HepG2 (cell line): Measurements from ENCODE around the gene PLXNA4. TPM values are rescaled to one million over a fixed set of nuclear protein-coding genes. Genes with fewer than 3 reads are reported as not detected.

ENCODE experiments used
- ATAC-seq: fragments of 200-7000 bp; cut with Tn5 transposase; 3 replicates; pipeline ENCODE4 v1.9.1; 2020; ENCODE audit warnings: mild to moderate bottlenecking, moderate library complexity
- BruUV-seq: library from RNA; stranded (reverse); fragments of 400-500 nt; replicated peaks from 2 replicates; lab custom pipeline; 2021; lab: Mats Ljungman, UMichigan
- CTCF ChIA-PET: fragments of 300-600 bp; formaldehyde crosslinking; extraction: SDS; loops from one replicate; lab custom pipeline; 2021; ENCODE audit warnings: low total read pairs, inconsistent platforms, low intra/inter-chr PET ratio; lab: Yijun Ruan, JAX
- POLR2A ChIA-PET: fragments of 350-600 bp; sonication (Branson Sonifier 250); formaldehyde crosslinking; loops from one replicate; lab custom pipeline; 2020; ENCODE audit warnings: antibody characterized with exemption, inconsistent platforms; lab: Yijun Ruan, JAX
- DNase-seq: peaks from one replicate; pipeline ENCODE4 v3.0.0-alpha.2; 2015; ENCODE audit warnings: low spot score
- FAIRE-seq: peaks from 3 replicates; lab custom pipeline; 2011; peaks lifted over from hg19 to GRCh38; lab: Jason Lieb, UNC
- H2AFZ ChIP-seq: one replicate; pipeline ENCODE4 v1.6.1; 2011; ENCODE audit warnings: low read length, inconsistent platforms
- H3K27ac ChIP-seq: fragments of 300-600 bp; 3 replicates; pipeline ENCODE4 v1.8.0; 2011; ENCODE audit warnings: mixed run types, mild to moderate bottlenecking, mixed read lengths, low read length, inconsistent platforms; ENCODE audit not compliant: insufficient read depth; ENCODE audit errors: extremely low read length
- H3K27me3 ChIP-seq, 2 experiments: fragments of 200-600 bp in 1 of 2; 2 replicates in 1 of 2; 3 replicates in 1 of 2; pipeline versions ENCODE4 v1.6.0 to v1.8.0; 2011; ENCODE audit warnings: low read length in 2 of 2, mild to moderate bottlenecking in 2 of 2, moderate library complexity in 2 of 2, inconsistent platforms in 1 of 2; ENCODE audit not compliant: insufficient read depth in 2 of 2, control insufficient read depth in 1 of 2
- H3K36me3 ChIP-seq, 2 experiments: fragments of 200-600 bp in 1 of 2; replicated peaks in 1 of 2; 2 replicates in 1 of 2; 3 replicates in 1 of 2; pipeline versions ENCODE4 v1.5.1 to v1.8.0; 2011; ENCODE audit warnings: low read length in 2 of 2, inconsistent platforms in 1 of 2; ENCODE audit not compliant: insufficient read depth in 2 of 2, control insufficient read depth in 1 of 2
- H3K4me1 ChIP-seq: 2 replicates; pipeline ENCODE4 v1.5.1; 2012; ENCODE audit warnings: low read length, inconsistent platforms; ENCODE audit not compliant: insufficient read depth
- H3K4me2 ChIP-seq: 2 replicates; pipeline ENCODE4 v1.6.0; 2011; ENCODE audit warnings: low read depth, low read length, inconsistent platforms
- H3K4me3 ChIP-seq, 3 experiments: fragments of 200-600 bp in 1 of 3; sonication (generic), shearing (Covaris generic) in 1 of 3; replicated peaks in 1 of 3; 2 replicates each; pipeline ENCODE4 v1.5.1; 2011 to 2016; ENCODE audit warnings: low read length in 3 of 3, inconsistent platforms in 2 of 3, low read depth in 2 of 3, mild to moderate bottlenecking in 2 of 3, control low read depth in 1 of 3, mixed read lengths in 1 of 3; ENCODE audit not compliant: insufficient read depth in 1 of 3
- H3K79me2 ChIP-seq: one replicate; pipeline ENCODE4 v1.6.1; 2011; ENCODE audit warnings: low read length, inconsistent platforms; ENCODE audit not compliant: insufficient read depth
- H3K9ac ChIP-seq: 2 replicates; pipeline ENCODE4 v1.6.0; 2011; ENCODE audit warnings: mild to moderate bottlenecking, low read depth, low read length, inconsistent platforms; ENCODE audit not compliant: insufficient read depth
- H3K9me3 ChIP-seq: 2 replicates; pipeline ENCODE4 v1.5.1; 2012; ENCODE audit warnings: mild to moderate bottlenecking, low read length
- H4K20me1 ChIP-seq: 2 replicates; pipeline ENCODE4 v1.6.0; 2011; ENCODE audit warnings: inconsistent platforms, mild to moderate bottlenecking, low read length, moderate library complexity; ENCODE audit not compliant: insufficient read depth
- ADNP ChIP-seq: sonication (generic); formaldehyde crosslinking; IDR thresholded peaks from 2 replicates; pipeline ENCODE4 v1.4.0; 2020; ENCODE audit warnings: missing genetic modification reagents
- HIVEP1 ChIP-seq: sonication (generic); formaldehyde crosslinking; IDR thresholded peaks from 2 replicates; pipeline ENCODE4 v1.4.0; 2020; ENCODE audit warnings: mild to moderate bottlenecking, missing genetic modification reagents
- MED1 ChIP-seq: sonication (generic); formaldehyde crosslinking; IDR thresholded peaks from 2 replicates; pipeline ENCODE4 v1.4.0; 2020; ENCODE audit warnings: missing genetic modification reagents
- NR2F2 ChIP-seq: IDR thresholded peaks from 2 replicates; pipeline ENCODE4 v1.6.1; 2012; ENCODE audit warnings: low read depth, inconsistent platforms, borderline replicate concordance
- PAF1 ChIP-seq: IDR thresholded peaks from 2 replicates; pipeline ENCODE4 v1.6.1; 2016; ENCODE audit warnings: missing genetic modification reagents, missing compliant biosample characterization
- PHB2 ChIP-seq: fragments of 450-650 bp; IDR thresholded peaks from 2 replicates; pipeline ENCODE4 v1.6.1; 2018; ENCODE audit not compliant: partially characterized antibody
- POLR2AphosphoS5 ChIP-seq: IDR thresholded peaks from 2 replicates; pipeline ENCODE4 v1.6.1; 2012; ENCODE audit warnings: low read depth, low read length
- PRPF4 ChIP-seq: fragments of 200-400 bp; formaldehyde crosslinking; IDR thresholded peaks from 2 replicates; pipeline ENCODE4 v1.6.1; 2016; ENCODE audit warnings: low read length, low read depth; ENCODE audit not compliant: poor library complexity, severe bottlenecking
- RARG ChIP-seq: sonication (generic); formaldehyde crosslinking; IDR thresholded peaks from 2 replicates; pipeline ENCODE4 v1.4.0; 2020; ENCODE audit warnings: low read depth, mild to moderate bottlenecking, missing genetic modification reagents
- SMAD1 ChIP-seq: sonication (generic); formaldehyde crosslinking; IDR thresholded peaks from 2 replicates; pipeline ENCODE4 v1.4.0; 2020; ENCODE audit warnings: missing genetic modification reagents, low read depth, mild to moderate bottlenecking, borderline replicate concordance
- ZNF138 ChIP-seq: sonication (generic); formaldehyde crosslinking; IDR thresholded peaks from 2 replicates; pipeline ENCODE4 v1.5.0; 2020; ENCODE audit warnings: mild to moderate bottlenecking, low read depth, missing genetic modification reagents
- ZNF232 ChIP-seq: sonication (generic); formaldehyde crosslinking; IDR thresholded peaks from 2 replicates; pipeline ENCODE4 v1.4.0; 2020; ENCODE audit warnings: missing genetic modification reagents, borderline replicate concordance
- ZNF816 ChIP-seq: sonication (generic); formaldehyde crosslinking; IDR thresholded peaks from 2 replicates; pipeline ENCODE4 v1.8.0; 2022; ENCODE audit warnings: missing genetic modification reagents, mild to moderate bottlenecking, borderline replicate concordance
- WGBS: methylation state at CpG from one replicate; pipeline ENCODE4 v1.1.6; 2017; ENCODE audit warnings: low lambda C conversion rate; 5-methylcytosine and 5-hydroxymethylcytosine counted together
- in situ Hi-C: cut with HindIII; loops from 2 replicates; pipeline ENCODE4 v1.10.0; 2017; ENCODE audit warnings: low pct_unique_long_range_greater_than_20kb; ENCODE audit not compliant: extremely low pct_ligation_motif_present
- intact Hi-C: fragments of 100-400 bp; cut with micrococcal nuclease; formaldehyde crosslinking; loops from one replicate; pipeline ENCODE4 v1.10.0; 2022; ENCODE audit not compliant: unreplicated experiment
- polyA plus RNA-seq, 8 experiments: library from polyadenylated mRNA; depleted of rRNA in 3 of 8; stranded (reverse) in 7 of 8; unstranded in 1 of 8; fragments of >200 nt; fragmentation: Illumina TruSeq in 4 of 8; extraction: Trizol in 4 of 8; gene quantifications; 2 replicates each; pipeline versions ENCODE4 v1.2.1 to v1.2.3, GENCODE V29; 2011 to 2016; ENCODE audit warnings: low read depth in 4 of 8, missing spikeins in 1 of 8, mixed read lengths in 1 of 8; ENCODE audit not compliant: insufficient read depth in 1 of 8
- total RNA-seq, 5 experiments: library from RNA; depleted of rRNA; stranded (reverse); fragments of >200 nt; fragmentation: Illumina TruSeq; extraction: Trizol; gene quantifications; 2 replicates each; pipeline ENCODE4 v1.2.3, GENCODE V29; 2016; ENCODE audit warnings: low read depth in 1 of 5
- TF ChIP-seq, protein P1 (sequence below): sonication (generic); formaldehyde crosslinking; IDR thresholded peaks from 2 replicates; pipeline ENCODE4 v1.4.0; 2020; ENCODE audit warnings: mild to moderate bottlenecking, missing genetic modification reagents
- TF ChIP-seq, protein P2 (sequence below): sonication (generic); formaldehyde crosslinking; IDR thresholded peaks from 2 replicates; pipeline ENCODE4 v1.5.0; 2020; ENCODE audit warnings: missing genetic modification reagents
- TF ChIP-seq, protein P3 (sequence below): sonication (generic); formaldehyde crosslinking; IDR thresholded peaks from 2 replicates; pipeline ENCODE4 v1.4.0; 2020; ENCODE audit warnings: missing genetic modification reagents
- TF ChIP-seq, protein P4 (sequence below): sonication (generic); formaldehyde crosslinking; IDR thresholded peaks from 2 replicates; pipeline ENCODE4 v1.4.0; 2020; ENCODE audit warnings: missing genetic modification reagents
- TF ChIP-seq, protein P5 (sequence below): sonication (generic); formaldehyde crosslinking; IDR thresholded peaks from 2 replicates; pipeline ENCODE4 v1.5.0; 2020; ENCODE audit warnings: missing genetic modification reagents, mild to moderate bottlenecking, borderline replicate concordance

The PLXNA4 gene
- total and polyA plus RNA-seq, 2 of the 13 experiments (the other 11 are each of a cell fraction or from before 2014, with no cell fraction given), result 0.01 to 0.04 TPM

DNA sequence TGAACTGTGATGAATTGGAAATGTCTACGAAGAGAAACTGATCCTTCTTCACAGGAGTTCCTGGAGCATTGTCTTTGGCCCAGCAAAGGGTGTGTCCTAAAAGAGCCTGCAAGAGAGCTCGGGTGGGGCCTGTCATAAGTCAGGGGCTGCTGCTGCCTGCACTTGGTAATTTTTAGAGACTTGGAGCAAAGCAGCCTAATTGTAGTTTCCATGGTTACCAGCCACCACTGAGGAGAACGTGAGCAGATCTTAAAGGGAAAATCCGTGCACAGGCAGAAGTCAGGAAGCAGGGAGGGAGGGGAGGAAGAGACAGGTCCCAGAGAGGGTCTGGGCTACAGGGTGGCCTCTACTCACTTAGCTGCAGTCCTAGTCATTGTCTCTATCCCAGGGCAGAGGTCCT, 463.6 kb downstream of the PLXNA4 start:
- 0% methylated on average over 4 of the region's 4 CpGs for WGBS
- Histone ChIP-seq H3K79me2 (no peaks in the 10 kb centered on the region), H3K4me1 (no peaks in the 10 kb centered on the region), H3K27me3 (peaks cover 0 to 7% of the 10 kb centered on the region in 2 experiments; a peak in 2 of 5 replicates), H4K20me1 (no peaks in the 10 kb centered on the region), H2AFZ (no peak overlapping the region), H3K36me3 (no peaks in the 10 kb centered on the region), H3K9me3 (no peaks in the 10 kb centered on the region), H3K9ac (no peak overlapping the region), H3K4me2 (no peak overlapping the region), H3K27ac (no peak overlapping the region), H3K4me3 (no peak overlapping the region)
- TF ChIP-seq, protein P1, sequence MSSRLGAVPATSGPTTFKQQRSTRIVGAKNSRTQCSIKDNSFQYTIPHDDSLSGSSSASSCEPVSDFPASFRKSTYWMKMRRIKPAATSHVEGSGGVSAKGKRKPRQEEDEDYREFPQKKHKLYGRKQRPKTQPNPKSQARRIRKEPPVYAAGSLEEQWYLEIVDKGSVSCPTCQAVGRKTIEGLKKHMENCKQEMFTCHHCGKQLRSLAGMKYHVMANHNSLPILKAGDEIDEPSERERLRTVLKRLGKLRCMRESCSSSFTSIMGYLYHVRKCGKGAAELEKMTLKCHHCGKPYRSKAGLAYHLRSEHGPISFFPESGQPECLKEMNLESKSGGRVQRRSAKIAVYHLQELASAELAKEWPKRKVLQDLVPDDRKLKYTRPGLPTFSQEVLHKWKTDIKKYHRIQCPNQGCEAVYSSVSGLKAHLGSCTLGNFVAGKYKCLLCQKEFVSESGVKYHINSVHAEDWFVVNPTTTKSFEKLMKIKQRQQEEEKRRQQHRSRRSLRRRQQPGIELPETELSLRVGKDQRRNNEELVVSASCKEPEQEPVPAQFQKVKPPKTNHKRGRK (CRISPR knock-in tag), result no peak
- TF ChIP-seq, protein P2, sequence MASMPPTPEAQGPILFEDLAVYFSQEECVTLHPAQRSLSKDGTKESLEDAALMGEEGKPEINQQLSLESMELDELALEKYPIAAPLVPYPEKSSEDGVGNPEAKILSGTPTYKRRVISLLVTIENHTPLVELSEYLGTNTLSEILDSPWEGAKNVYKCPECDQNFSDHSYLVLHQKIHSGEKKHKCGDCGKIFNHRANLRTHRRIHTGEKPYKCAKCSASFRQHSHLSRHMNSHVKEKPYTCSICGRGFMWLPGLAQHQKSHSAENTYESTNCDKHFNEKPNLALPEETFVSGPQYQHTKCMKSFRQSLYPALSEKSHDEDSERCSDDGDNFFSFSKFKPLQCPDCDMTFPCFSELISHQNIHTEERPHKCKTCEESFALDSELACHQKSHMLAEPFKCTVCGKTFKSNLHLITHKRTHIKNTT (CRISPR knock-in tag), result no peak
- TF ChIP-seq ZNF816 (CRISPR knock-in tag) (no peak), SMAD1 (CRISPR knock-in tag) (no peak), NR2F2 (no peak), HIVEP1 (CRISPR knock-in tag) (no peak), POLR2AphosphoS5 (no peak), ZNF138 (CRISPR knock-in tag) (no peak), PRPF4 (no peak), PHB2 (no peak), PAF1 (CRISPR knock-in tag) (no peak), ADNP (CRISPR knock-in tag) (no peak), MED1 (CRISPR knock-in tag) (no peak), RARG (CRISPR knock-in tag) (no peak), ZNF232 (CRISPR knock-in tag) (no peak)
- TF ChIP-seq, protein P3, sequence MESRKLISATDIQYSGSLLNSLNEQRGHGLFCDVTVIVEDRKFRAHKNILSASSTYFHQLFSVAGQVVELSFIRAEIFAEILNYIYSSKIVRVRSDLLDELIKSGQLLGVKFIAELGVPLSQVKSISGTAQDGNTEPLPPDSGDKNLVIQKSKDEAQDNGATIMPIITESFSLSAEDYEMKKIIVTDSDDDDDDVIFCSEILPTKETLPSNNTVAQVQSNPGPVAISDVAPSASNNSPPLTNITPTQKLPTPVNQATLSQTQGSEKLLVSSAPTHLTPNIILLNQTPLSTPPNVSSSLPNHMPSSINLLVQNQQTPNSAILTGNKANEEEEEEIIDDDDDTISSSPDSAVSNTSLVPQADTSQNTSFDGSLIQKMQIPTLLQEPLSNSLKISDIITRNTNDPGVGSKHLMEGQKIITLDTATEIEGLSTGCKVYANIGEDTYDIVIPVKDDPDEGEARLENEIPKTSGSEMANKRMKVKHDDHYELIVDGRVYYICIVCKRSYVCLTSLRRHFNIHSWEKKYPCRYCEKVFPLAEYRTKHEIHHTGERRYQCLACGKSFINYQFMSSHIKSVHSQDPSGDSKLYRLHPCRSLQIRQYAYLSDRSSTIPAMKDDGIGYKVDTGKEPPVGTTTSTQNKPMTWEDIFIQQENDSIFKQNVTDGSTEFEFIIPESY (CRISPR knock-in tag), result no peak
- TF ChIP-seq, protein P4, sequence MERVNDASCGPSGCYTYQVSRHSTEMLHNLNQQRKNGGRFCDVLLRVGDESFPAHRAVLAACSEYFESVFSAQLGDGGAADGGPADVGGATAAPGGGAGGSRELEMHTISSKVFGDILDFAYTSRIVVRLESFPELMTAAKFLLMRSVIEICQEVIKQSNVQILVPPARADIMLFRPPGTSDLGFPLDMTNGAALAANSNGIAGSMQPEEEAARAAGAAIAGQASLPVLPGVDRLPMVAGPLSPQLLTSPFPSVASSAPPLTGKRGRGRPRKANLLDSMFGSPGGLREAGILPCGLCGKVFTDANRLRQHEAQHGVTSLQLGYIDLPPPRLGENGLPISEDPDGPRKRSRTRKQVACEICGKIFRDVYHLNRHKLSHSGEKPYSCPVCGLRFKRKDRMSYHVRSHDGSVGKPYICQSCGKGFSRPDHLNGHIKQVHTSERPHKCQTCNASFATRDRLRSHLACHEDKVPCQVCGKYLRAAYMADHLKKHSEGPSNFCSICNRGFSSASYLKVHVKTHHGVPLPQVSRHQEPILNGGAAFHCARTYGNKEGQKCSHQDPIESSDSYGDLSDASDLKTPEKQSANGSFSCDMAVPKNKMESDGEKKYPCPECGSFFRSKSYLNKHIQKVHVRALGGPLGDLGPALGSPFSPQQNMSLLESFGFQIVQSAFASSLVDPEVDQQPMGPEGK, result no peak
- TF ChIP-seq, protein P5, sequence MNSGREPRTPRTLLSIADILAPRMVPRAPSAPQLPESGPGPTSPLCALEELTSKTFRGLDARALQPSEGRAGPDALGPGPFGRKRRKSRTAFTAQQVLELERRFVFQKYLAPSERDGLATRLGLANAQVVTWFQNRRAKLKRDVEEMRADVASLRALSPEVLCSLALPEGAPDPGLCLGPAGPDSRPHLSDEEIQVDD (CRISPR knock-in tag), result no peak
- in situ Hi-C loops (no loop called here), intact Hi-C loops (no loop called here)
- CTCF ChIA-PET, result no interaction called here
- no peak for DNase-seq
- no peak for FAIRE-seq
- BruUV-seq, result no TSS peak
- POLR2A ChIA-PET, result no interaction called here
- ATAC-seq, result no peak
